IPS-NIHi11 (cell line): ENCODE data around the gene NHERF2.
"Not testable (repeated sequence)": the region's sequence is repeated elsewhere in the genome, so short reads cannot be mapped to it uniquely, and the experiment has no call there.

Experiments
- DNase-seq: peaks from one replicate; pipeline ENCODE4 v3.0.0; 2012; ENCODE audit warnings: mixed read lengths, low spot score

Gene NHERF2

DNA sequence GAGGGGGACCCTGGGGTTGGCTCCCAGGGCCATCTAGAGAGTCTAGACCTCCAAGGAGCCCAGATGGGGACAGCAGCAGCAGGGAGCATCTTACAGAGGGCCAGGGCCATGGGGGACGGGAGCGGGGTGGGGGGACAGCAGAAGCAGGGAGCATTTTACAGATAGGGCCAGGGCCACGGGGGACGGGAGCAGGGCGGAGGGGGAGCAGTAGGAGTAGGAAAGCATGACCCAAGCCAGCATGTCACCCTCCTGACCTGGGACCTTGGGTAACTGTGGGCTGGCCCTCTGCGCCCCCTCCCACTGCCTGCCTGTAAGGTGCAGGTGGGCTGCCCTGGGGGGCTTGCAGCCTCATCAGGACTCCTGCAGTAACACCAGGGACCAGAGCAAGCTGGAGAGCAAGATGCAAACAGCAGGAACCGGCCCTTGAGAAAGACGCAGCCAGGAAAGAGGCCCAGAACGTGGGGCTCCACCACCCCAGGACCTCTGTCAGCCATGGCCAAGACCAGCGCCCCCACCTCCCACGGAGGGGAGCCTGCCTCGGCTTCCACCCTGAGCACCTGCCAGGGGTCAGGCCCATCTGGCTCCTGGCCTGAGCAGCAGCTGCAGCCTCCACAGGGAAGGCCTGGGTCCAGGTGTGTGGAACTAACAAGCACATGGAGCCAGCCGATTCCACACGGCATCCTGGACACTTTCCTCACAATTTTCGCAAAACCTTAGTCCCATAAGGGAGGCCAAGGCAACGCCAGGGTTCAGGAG lies 19.4 kb upstream of the NHERF2 start:
- DNase-seq: no peak

DNA sequence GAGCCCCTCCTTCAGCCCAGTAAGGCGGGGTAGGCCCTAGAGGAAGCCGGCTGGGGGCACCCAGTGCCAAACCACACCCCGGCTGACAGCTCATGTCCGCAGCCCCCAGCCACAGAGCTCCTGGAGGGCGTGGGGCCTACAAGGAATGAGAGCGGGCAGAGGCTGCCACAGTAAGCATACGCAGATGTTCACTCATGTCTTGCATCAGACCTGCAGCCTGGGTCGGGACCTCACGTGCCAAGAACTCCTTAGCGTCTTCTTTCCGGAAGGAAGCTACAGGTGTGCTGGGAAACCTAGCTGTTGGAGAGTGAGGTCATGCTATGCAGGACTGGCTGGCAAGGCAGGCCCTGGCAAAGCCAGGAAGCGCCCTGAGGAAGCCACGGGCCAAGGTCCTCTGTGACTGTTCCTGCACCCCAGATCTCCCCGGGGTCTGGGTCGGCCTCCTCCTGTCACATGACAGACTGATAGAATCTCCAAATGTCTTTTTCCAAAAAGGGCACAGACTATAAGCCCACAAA lies 18.6 kb upstream of the NHERF2 start:
- no peak for DNase-seq

- no peak for DNase-seq
Measured at GRCh38 chr16:2008631-2009163, 18.0 kb upstream of the NHERF2 start.

DNA sequence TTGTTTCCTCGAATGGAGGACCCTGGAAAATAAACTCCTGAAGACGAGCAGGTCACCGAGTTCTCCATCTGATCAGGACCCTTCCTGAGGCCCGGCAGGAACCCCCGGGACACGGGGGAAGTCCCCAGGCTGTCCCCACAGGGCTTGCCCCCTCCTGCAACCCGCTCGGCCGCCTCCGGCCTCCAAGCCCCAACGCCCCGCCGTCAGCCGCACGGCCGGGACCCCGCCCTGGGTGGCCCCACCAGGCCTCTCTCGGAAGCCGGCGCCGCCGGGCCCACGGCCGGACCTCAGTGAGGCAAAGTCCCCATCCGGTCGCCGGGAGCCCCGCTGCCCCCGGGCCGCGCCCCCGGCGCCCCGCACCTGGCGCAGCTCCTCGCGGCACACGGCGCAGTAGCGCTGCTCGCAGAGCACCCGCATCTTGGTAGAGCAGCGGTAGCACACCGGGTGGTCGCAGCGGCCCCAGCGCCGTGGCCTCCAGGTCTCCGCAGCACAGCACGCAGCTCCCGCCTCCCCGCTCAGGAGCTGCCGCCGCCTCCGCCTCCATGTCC lies 17.5 kb upstream of the NHERF2 start:
- DNase-seq: peak; percentile 49

- peak; percentile 98 for DNase-seq
Measured at GRCh38 chr16:2009791-2010510, 16.8 kb upstream of the NHERF2 start, which contains the start of gene ZNF598. Gene ZNF598, minus strand, starts transcription at chr16:2009821.

GRCh38 chr16:2011726-2012125 lies 15.0 kb upstream of the NHERF2 start:
- DNase-seq: not testable (repeated sequence)

DNA sequence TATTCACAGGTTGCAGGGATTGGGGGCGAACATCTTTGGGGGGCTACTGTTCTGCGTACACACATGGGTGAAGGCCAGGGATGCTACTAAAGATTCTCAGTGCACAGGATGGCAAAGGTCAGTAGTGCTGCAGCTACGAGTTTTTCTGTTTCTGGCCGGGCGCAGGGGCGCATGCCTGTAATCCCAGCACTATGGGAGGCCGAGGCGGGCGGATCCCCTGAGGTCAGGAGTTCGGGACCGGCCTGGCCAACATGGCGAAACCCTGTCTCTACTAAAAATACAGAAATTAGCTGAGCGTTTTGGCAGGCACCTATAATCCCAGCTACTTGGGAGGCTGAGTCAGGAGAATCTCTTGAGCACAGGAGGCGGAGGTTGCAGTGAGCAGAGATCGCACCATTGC lies 13.2 kb upstream of the NHERF2 start:
- no peak for DNase-seq

GRCh38 chr16:2015117-2015946 lies 11.4 kb upstream of the NHERF2 start:
- DNase-seq: no peak

GRCh38 chr16:2015947-2016208 lies 10.8 kb upstream of the NHERF2 start:
- no peak for DNase-seq

GRCh38 chr16:2016407-2016922 lies 10.2 kb upstream of the NHERF2 start:
- DNase-seq: peak; percentile 50

- DNase-seq: peak; percentile 52
Measured at GRCh38 chr16:2019518-2019920, 7.2 kb upstream of the NHERF2 start, which contains the start of gene NPW. Gene NPW, plus strand, starts transcription at chr16:2019785.

DNA sequence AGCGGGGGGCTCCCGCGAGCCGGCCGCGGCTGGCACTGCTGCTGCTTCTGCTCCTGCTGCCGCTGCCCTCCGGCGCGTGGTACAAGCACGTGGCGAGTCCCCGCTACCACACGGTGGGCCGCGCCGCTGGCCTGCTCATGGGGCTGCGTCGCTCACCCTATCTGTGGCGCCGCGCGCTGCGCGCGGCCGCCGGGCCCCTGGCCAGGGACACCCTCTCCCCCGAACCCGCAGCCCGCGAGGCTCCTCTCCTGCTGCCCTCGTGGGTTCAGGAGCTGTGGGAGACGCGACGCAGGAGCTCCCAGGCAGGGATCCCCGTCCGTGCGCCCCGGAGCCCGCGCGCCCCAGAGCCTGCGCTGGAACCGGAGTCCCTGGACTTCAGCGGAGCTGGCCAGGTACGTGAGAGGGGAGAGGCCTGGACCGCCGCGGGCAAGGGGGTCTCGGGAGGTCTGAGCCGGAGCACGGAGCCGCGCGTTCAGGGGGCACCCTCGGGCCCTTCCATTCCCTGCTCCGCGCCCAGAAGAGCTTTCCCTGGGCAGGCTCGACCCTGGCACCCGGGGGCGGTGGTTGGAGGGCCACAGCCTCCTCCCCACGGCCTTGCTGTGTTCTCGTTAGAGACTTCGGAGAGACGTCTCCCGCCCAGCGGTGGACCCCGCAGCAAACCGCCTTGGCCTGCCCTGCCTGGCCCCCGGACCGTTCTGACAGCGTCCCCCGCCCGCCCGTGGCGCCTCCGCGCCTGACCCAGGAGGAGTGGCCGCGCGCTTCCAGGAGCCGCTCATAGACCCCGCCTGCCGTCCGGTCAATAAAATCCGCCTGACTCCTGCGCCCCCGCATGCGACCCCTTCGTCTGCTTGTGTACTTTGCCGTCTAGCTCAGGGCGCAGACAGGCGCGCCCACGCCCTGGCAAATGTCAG lies 6.5 kb upstream of the NHERF2 start:
- no peak for DNase-seq

DNA sequence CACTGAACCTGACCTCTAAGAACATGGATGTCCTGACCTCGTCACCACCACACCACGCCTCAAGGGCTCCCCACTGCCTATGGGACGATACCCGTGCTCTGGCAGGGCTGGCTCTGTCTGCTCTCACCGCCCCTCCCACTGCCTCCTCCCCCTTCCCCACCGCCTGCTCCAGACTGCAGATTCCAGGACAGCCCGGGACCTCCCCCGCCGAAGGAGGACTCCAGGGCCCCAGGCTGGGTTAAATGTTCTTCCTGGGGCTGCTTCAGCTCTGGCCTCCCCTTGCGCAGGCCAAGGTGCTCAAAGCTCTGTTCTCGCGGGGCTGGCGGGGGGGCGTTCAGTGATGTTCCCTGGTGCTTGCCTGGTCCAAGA lies 4.0 kb upstream of the NHERF2 start:
- DNase-seq: peak; percentile 77

DNA sequence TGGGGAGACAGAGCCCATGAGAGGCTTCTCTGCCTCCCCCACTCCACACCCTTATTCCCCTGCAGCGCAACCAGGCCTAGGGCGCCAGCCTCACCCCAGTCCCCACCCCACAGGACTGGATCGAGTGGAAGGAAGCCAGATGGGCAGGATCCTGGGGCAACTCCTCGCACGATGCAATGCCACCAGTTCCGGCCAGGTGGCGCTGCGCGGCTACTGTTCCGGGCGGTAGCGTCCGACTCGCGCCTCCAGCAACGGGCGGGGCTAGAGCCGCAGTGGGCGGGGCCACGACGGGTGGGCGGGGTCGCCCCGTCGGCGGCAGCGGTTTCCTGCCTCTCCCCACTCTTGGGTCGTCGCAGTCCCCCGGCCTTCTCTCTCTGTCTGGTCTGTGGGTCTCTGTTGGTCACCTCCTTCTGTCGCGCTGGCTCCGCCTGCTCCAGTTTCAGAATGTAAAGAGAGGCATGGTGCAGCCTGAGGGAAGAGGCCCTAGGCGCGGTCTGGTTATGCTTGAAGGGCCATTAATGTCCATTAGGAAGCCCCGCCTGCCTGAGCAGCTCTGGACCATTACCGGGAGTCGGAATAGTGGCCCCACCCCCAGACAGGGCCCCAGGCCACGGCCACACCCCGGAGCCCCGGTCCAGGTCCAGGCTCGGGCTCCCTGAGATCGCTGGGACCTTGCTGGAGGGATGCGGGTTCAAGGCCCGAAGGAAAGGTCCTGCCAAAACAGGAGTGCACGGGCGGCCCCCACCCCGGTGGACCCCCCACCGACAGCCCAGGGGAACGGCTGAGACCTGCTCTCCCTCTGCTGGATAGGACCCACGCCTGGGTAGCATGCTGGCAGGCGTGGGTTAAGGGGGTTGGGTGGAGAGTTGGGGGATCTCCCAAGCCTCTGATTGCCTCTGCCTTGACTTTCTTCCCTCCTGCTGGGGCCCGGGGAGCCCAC lies 3.3 kb upstream of the NHERF2 start:
- DNase-seq: peak; percentile 97

DNA sequence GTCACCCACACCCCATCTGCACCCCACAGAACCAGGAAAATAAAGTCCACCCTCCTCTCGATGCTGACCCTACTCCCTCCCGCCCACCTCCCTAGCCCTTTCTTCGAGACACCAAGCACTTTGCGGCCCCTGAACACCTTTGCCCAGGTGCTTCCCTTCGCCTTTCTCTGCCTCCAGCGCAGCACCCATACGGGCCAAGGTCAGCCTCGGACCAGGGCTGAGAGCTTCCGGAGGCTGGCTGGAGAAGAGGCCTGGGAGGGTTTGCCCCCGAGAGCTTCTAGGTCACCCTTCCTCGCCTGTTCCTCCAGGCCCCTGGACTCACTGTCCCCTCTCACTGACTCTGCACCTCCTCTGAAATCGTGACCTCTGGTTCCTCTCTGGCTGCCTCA lies 2.7 kb upstream of the NHERF2 start:
- no peak for DNase-seq

DNA sequence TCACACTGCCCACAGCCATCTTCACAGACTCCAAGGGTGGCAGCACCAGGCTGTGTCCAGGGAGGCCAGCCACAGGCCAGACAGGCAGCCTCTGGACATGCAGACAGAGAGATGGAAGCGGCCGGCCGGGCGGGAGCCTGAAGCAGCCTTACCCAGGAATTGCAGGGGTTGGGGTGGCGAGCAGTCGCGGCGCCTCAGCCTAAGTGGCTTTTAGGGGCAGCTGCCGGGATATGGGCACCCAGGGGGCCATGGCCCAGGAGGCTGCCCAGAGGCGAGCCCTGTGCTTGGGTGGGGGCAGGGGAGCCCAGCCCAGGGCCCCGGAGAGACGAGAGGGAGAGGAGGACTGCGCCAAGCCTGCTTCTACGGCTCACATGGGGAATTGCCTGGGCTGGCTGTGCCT lies 1.5 kb upstream of the NHERF2 start:
- DNase-seq: no peak

- DNase-seq: no peak
Measured at GRCh38 chr16:2025878-2026460, 733 bp upstream of the NHERF2 start.

DNA sequence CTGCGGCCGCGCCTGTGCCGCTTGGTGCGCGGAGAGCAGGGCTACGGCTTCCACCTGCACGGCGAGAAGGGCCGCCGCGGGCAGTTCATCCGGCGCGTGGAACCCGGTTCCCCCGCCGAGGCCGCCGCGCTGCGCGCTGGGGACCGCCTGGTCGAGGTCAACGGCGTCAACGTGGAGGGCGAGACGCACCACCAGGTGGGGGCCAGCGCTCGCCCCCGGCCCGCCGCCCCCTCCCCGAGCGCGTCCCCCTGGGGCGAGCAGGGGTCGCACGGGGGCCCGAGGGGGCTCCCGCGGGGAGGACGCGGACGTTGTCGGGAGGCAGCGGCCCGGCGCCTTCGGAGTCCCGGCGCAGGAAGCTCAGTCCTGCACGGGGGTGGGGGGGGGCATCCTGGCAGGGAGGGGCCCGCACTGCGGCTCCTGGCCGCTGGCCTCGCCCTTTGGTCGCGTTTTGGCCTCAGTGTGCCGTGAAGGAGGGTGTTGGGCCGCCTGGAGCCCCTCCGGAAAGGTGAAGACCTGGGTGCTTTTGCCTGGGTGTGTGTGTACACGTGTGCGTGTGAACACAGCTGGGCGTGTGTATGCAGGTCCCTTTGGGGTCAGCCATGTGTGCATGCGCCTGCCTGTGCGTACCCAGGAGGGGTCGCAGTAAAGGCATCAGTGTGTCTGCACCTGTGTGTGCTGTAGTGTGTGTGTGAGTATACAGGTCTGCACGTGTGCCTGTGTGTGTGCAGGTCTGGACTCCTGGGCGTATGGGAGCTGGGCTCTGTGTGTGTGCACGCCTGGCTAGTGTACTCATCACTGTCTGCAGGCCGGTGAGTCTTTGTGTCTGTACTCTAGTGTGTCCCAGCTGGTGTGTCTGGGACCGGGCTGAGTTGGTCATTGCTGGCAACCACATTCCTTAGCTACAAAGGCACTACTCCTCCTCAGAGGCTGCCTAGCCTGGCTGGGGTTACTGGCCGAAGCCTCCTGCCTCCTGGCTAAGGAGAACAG lies 615 bp downstream of the NHERF2 start:
- no peak for DNase-seq
